ENCODE data around the gene MVB12B. TPM values are rescaled to one million over a fixed set of nuclear protein-coding genes. Genes with fewer than 3 reads are reported as not detected.
"Not testable (repeated sequence)": the region's sequence is repeated elsewhere in the genome, so short reads cannot be mapped to it uniquely, and the experiment has no call there.

MVB12B gene
- total RNA-seq, 1 experiment from 2014 or later = 7.2 TPM

DNA sequence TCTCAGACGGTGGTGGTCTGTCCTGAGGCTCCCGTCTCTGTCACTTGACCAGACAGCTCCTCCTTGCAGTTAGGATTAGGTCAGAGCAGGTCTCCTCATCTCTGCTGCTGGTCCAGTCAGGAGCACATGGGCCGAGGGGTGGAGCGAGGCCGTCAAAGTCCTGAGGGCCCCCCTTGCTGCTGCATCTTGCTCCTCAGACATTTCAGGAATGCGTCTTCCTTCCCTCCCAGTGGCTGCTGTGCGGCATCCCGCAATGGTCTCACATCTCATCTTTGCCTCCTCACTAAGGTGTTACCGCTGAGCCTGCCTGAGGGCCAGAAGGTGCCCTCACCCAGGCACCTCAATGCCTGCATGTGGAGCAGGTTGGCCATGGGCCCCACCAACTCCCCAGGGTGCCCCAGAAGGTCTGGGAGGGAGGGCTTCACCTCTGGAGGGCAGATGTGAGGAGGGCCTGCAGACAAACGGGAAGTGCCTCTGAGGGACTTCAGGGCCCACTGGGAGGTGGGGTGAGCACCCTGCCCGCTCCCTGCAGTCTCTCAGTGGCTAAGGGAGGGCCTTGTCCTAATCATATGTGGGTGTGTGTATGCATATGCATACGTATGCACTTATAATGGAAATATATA lies 149.4 kb downstream of the MVB12B start:
- H3K4me3 ChIP-seq (ENCODE audit: insufficient read depth, low read depth, low read length) = no peak overlapping the region
- DNase-seq = no peak
- H3K27me3 ChIP-seq (ENCODE audit: control insufficient read depth, insufficient read depth, low read length) = no peaks in the 10 kb centered on the region
- no peaks in the 10 kb centered on the region for H3K36me3 ChIP-seq (replicated peaks; ENCODE audit: control insufficient read depth, insufficient read depth, low read length)

DNA sequence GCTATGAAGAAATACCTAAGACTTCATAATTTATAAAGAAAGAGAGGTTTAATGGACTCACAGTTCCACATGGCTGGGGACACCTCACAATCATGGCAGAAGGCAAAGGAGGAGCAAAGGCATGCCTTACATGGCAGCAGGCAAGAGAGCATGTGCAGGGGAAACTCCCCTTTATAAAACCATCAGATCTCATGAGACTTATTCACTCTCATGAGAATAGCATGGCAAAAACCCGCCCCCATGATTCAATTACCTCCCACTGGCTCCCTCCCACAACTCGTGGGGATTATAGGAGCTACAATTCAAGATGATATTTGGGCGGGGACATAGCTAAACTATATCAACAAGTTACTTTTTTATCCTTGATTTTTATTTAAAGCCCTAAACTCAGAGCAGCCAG lies 150.8 kb downstream of the MVB12B start:
- not testable (repeated sequence) for H3K27me3 ChIP-seq (ENCODE audit: control insufficient read depth, insufficient read depth, low read length); H3K4me3 ChIP-seq (ENCODE audit: insufficient read depth, low read depth, low read length); H3K36me3 ChIP-seq (replicated peaks; ENCODE audit: control insufficient read depth, insufficient read depth, low read length); DNase-seq

DNA sequence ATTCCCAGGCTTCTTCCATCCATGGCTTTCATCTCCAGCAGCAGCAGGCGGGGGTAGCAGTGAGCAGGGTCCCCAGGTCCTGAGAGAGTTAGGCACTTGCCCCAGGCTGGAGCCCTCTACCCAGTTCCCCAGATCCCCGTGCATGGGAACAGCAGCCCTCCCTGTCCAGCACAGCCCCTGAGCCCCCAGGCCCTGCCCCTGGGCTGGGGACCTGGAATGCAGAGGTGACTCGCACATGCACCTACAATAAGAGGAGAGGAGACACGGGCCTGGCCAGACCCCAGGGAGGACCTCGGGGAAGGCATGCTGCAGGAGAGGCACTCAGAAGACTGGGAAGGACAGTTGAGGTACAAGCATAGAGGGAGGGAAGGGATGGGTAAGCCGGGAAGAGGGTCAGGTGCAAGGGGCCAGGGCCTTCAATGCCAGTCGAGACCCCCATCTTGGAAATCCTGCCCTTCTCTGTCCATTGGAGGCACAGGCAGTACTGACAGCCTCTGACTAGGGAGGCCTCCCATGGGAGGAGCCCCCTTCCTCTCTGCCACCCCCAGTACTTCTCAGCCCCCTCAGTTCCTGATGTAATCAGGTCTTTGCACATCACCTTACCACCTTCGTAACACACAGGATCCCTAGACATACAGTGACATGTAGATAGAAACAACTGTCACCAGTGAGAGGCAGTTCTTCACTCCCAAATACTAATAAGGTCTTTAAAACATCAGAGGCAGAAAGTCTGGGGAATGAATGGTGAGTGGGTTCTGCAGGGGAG lies 151.8 kb downstream of the MVB12B start:
- Histone ChIP-seq H3K27me3 (ENCODE audit: control insufficient read depth, insufficient read depth, low read length) (no peaks in the 10 kb centered on the region), H3K4me3 (ENCODE audit: insufficient read depth, low read depth, low read length) (no peak overlapping the region), H3K36me3 (replicated peaks; ENCODE audit: control insufficient read depth, insufficient read depth, low read length) (no peaks in the 10 kb centered on the region)
- DNase-seq = no peak

DNA sequence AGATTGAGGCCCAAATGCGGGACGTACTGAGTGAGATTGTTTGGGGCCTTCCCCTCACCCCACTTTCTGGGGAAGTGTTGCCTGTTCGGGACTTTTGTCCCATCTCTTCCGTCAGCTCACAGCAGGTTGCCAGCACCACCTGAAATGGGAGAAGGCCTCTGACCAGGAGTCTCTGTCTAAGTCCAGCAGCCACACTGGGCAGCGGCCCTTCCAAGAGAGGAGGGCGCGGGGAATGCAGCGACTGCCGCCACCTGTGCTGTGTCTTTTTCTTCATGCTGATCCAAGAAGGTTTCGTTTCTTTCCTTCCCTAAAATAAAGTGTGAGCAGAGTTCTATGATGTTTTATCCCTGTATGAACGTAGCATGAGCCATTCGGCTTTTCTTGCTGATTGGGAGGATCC lies 152.9 kb downstream of the MVB12B start:
- no peak overlapping the region for H3K4me3 ChIP-seq (ENCODE audit: insufficient read depth, low read depth, low read length)
- no peaks in the 10 kb centered on the region for H3K36me3 ChIP-seq (replicated peaks; ENCODE audit: control insufficient read depth, insufficient read depth, low read length)
- no peaks in the 10 kb centered on the region for H3K27me3 ChIP-seq (ENCODE audit: control insufficient read depth, insufficient read depth, low read length)
- DNase-seq = no peak

DNA sequence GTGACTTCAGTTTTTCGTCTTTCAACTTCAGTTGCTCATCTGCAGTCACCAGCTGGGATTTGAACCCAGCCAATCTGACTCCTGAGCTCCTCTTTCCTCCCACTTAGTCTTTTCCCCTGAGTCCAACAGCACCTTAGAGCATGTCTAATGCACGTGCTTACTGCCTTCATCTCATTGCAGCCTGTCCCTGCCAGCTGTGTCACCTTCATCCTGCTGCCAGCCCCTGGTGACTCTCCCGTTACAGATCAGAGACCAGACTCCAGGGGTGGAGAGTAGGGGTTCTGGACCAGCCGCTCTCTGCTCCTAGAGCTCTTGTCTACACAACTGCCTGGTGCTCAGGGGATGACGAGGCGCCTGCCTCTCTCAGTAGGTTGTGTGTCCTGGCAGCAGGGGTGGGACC lies 154.2 kb downstream of the MVB12B start:
- no peak for DNase-seq
- Histone ChIP-seq H3K27me3 (ENCODE audit: control insufficient read depth, insufficient read depth, low read length) (no peaks in the 10 kb centered on the region), H3K36me3 (replicated peaks; ENCODE audit: control insufficient read depth, insufficient read depth, low read length) (no peaks in the 10 kb centered on the region), H3K4me3 (ENCODE audit: insufficient read depth, low read depth, low read length) (no peak overlapping the region)

DNA sequence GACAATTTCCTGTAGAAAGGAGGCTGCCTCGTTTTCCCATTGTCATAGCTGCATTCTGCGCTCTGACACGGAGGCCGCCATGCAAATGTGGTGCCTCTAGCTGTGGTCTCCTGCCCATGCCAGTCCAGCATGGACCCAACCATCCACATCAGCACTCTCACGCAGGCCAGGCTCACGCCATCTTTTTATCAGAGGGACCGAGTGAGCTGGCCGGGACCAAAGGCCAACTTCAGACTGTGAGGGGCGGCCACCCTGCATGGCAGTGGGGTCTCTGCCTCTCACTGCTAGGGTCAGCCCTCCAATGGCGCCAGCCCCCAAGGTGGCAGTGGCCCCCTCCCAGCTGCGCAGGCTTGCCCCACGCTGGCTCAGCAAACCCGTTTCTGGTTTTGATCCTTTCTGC lies 155.2 kb downstream of the MVB12B start:
- H3K27me3 ChIP-seq (ENCODE audit: control insufficient read depth, insufficient read depth, low read length) = no peaks in the 10 kb centered on the region
- no peak for DNase-seq
- no peaks in the 10 kb centered on the region for H3K36me3 ChIP-seq (replicated peaks; ENCODE audit: control insufficient read depth, insufficient read depth, low read length)
- H3K4me3 ChIP-seq (ENCODE audit: insufficient read depth, low read depth, low read length) = no peak overlapping the region

DNA sequence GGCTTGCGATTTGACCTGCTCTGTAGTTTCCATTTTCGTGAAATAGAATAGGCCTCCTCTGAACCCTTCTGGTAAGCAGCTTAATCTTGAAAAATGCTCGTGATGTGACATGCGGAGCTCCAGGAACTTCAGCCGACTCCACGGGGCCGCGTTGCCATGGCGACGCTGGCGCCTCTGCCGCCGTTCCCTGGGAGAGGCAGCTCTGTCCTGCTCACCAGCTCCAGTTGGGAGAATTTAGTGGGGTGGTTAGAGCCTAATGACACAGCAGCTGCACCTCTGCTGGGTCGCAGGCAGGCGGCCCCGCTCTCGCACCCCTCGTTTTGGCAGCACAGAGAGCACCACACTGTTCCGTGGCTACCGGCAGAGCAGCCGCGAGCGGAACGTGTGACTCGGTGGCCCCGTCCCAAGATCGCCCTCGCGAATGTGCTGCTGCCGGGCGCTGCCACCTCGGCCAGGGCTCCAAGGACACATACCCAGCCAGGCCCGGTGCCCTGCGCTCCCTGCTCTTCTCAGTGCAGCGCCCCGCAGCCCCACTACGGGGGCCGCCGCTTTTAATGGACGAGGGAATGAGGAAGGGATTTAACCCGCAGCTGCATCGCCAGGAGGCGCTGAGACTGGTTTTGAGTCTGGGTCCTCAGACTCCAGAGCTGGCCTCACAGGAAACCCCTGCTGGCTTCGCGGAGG lies 155.9 kb downstream of the MVB12B start:
- no peaks in the 10 kb centered on the region for H3K36me3 ChIP-seq (replicated peaks; ENCODE audit: control insufficient read depth, insufficient read depth, low read length)
- peak; percentile 96 for DNase-seq
- peak overlapping the region; percentile 8; the same call in 1 of the 2 replicates for H3K4me3 ChIP-seq (ENCODE audit: insufficient read depth, low read depth, low read length)
- no peaks in the 10 kb centered on the region for H3K27me3 ChIP-seq (ENCODE audit: control insufficient read depth, insufficient read depth, low read length)

DNA sequence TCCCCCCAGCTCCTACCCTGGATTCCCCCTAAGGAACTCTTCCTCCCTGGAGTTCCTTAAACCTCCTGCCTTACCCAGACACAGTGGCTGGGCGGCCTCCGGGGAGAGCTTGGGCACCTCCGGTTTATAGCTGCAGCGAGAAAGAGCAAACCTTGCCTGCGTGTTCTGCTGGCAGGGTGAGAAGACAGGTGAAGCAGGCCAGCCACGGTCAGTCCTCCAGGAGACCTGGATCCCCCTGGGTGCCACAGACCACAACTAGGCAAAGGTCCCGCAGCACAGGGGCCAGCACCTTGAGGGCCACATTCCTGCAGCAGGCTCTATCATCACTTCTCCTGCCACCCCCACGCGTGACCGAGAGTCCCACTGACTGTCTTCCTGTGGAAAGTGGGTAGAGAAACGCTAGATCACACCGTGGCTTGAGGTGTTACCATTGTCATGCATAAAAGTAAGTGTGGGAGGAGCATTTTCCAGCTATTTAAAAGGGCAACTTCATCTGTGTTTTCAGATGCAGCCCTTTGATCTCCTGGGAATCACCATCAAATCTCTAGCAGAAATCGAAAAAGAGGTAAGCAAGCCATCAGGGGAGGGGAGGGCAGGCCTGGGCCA lies 156.9 kb downstream of the MVB12B start:
- Histone ChIP-seq H3K36me3 (replicated peaks; ENCODE audit: control insufficient read depth, insufficient read depth, low read length) (no peaks in the 10 kb centered on the region), H3K27me3 (ENCODE audit: control insufficient read depth, insufficient read depth, low read length) (no peaks in the 10 kb centered on the region), H3K4me3 (ENCODE audit: insufficient read depth, low read depth, low read length) (no peak overlapping the region)
- DNase-seq = peak; percentile 43

DNA sequence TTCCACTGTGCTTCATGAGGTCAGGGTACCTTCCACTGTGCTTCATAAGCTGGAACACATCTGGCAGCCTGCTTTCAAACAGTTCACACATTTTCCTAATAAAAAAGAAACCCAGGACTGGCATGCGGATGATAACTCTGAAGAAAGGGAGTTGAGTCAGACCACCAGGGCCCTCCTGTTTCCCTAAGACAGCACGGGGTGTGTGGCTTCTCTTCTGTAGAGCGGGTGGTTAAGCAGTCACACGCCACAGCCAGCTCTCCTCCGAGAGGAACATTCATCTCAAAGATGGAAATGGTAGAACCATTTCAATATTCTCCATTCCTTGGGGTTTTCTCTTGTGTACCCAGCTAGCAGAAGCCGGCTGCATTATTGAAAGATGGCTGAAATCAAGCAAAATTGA lies 159.0 kb downstream of the MVB12B start:
- H3K4me3 ChIP-seq (ENCODE audit: insufficient read depth, low read depth, low read length) = no peak overlapping the region
- H3K27me3 ChIP-seq (ENCODE audit: control insufficient read depth, insufficient read depth, low read length) = no peaks in the 10 kb centered on the region
- no peaks in the 10 kb centered on the region for H3K36me3 ChIP-seq (replicated peaks; ENCODE audit: control insufficient read depth, insufficient read depth, low read length)
- DNase-seq = no peak

DNA sequence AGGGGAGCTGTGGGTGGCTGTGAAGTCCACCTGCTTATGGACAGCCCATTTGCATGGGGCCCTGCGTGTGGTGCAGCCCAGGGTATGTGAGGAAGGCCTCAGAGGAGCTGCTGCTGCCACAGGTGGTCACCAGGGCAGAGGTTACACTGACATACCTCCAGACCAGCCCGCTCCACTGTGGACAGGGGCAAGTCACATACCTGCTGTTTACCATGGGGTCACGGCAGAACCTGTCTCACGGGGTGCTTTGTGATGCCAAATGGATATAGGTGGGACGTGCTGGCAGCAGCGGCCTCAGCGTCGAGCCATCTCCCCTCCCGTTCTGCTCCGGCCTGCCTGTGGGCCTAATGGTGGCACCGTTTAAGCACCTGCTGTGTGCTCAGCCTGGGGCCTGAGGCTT lies 159.6 kb downstream of the MVB12B start:
- no peaks in the 10 kb centered on the region for H3K36me3 ChIP-seq (replicated peaks; ENCODE audit: control insufficient read depth, insufficient read depth, low read length)
- H3K27me3 ChIP-seq (ENCODE audit: control insufficient read depth, insufficient read depth, low read length) = no peaks in the 10 kb centered on the region
- peak; percentile 48 for DNase-seq
- H3K4me3 ChIP-seq (ENCODE audit: insufficient read depth, low read depth, low read length) = no peak overlapping the region

DNA sequence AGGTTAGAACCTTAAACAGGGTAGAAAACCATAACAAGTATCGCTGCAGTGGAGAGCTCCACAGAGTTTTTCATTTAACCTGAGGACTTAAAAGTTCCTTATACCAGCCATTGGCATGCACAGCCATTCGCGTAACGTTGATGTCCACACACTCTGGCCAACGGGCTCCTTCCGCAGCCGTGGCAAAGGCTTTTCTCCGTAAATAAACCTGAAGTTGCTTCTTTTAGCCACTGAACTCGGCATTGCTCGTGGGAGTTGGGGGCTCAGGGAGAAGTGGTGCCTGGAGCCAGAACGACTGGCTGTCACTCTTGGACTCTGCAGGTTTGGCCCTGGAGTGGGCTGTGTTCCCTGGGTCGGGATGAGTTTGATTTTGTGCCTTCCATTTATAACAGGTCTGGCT lies 161.2 kb downstream of the MVB12B start:
- no peak overlapping the region for H3K4me3 ChIP-seq (ENCODE audit: insufficient read depth, low read depth, low read length)
- no peaks in the 10 kb centered on the region for H3K36me3 ChIP-seq (replicated peaks; ENCODE audit: control insufficient read depth, insufficient read depth, low read length)
- DNase-seq = peak; percentile 47
- no peaks in the 10 kb centered on the region for H3K27me3 ChIP-seq (ENCODE audit: control insufficient read depth, insufficient read depth, low read length)

DNA sequence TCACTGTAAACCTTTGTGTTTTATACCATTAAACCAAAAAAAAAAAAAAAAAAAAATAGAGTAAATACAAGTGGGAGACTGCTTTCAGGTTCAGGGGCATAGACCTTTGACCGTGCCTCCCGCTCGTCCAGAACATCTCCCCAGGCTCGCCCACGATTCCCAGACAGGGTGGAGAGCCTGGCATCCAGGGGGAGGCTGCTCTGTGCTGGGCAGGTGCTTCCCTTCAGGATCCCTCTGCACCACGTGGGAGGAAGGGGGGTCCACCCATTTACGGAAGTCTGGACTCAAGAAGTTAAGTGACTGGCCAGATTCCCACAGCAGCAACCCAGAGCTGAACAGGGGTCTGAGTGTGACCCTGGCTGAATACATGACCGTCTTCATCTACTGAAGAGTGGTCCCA lies 161.7 kb downstream of the MVB12B start:
- no peak for DNase-seq
- no peaks in the 10 kb centered on the region for H3K36me3 ChIP-seq (replicated peaks; ENCODE audit: control insufficient read depth, insufficient read depth, low read length)
- H3K27me3 ChIP-seq (ENCODE audit: control insufficient read depth, insufficient read depth, low read length) = no peaks in the 10 kb centered on the region
- no peak overlapping the region for H3K4me3 ChIP-seq (ENCODE audit: insufficient read depth, low read depth, low read length)

DNA sequence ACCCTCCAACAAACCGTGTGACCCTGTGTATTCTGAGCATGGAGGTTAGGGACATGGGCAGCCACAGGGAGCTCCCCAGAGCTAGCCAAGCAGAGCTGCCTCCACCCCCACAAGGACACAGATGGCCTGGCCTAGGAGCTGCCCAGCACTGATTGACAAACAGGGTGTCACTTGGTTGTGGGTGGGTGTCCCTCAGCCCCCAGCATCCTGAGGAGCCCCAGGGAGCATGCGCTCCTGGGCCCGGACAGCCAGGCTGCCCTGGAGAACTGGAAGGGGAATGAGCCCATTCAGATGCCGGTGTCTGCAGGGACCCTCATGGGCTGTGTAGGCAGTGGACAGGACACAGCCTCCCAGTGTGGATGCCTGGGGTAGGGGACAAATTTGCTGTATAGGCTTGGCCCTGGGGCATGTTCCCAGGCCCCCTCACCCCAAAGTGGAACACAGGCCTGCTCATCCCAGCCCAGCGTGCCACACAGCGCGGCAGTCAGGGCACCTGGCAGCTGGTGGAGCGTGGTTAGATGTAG lies 162.3 kb downstream of the MVB12B start:
- no peak for DNase-seq
- H3K27me3 ChIP-seq (ENCODE audit: control insufficient read depth, insufficient read depth, low read length) = no peaks in the 10 kb centered on the region

DNA sequence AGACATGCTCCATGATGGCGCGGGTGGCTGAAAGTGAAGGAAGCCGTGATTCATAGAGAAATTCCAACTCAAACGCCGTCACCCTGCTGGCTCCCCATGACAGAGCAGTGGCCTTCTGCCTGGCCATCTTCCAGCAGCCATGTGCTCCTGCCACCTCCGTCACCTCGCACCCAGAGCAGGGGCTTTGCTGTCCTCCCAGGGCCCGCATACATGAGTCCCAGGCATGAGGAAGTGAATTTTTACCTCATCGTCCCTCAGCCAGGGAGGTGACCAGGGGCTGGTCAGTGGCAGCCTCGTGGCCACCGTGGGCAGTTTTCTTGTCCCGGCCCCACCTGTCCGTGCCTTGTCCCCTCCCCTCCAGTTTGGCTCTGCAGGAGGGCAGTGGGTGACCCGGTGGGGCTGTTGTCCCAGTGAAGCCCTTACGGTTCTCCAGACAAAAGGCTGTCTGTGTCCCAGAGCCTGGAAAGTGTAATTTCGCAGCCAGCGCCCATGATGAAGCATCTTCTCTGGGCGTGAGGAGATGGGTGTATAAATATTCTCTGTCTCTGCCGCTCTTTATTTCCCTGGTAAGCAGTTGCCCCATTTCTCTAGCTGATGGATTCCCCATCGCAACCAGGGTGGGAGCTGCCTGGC lies 163.1 kb downstream of the MVB12B start:
- Histone ChIP-seq H3K27me3 (ENCODE audit: control insufficient read depth, insufficient read depth, low read length) (no peaks in the 10 kb centered on the region), H3K4me3 (ENCODE audit: insufficient read depth, low read depth, low read length) (no peak overlapping the region), H3K36me3 (replicated peaks; ENCODE audit: control insufficient read depth, insufficient read depth, low read length) (no peaks in the 10 kb centered on the region)
- DNase-seq = peak; percentile 48

More for the DNA sequence above, 162.3 kb downstream of the MVB12B start:
- H3K4me3 ChIP-seq (ENCODE audit: insufficient read depth, low read depth, low read length) = no peak overlapping the region
- no peaks in the 10 kb centered on the region for H3K36me3 ChIP-seq (replicated peaks; ENCODE audit: control insufficient read depth, insufficient read depth, low read length)
